Panc1 (cell line): ENCODE results near the gene KPTN. TPM values are rescaled to one million over a fixed set of nuclear protein-coding genes. Genes with fewer than 3 reads are reported as not detected.

Source experiments
- ATAC-seq: fragments of 200-7000 bp; cut with Tn5 transposase; 2 replicates; pipeline ENCODE4 v1.9.1; 2020; ENCODE audit warnings: mild to moderate bottlenecking, moderate library complexity
- BruUV-seq: library from RNA; stranded (reverse); fragments of 400-500 nt; replicated peaks from 2 replicates; lab custom pipeline; 2021; lab: Mats Ljungman, UMichigan
- CTCF ChIA-PET: fragments of 300-600 bp; sonication (Branson Sonifier 250); formaldehyde crosslinking; loops from one replicate; lab custom pipeline; 2022; ENCODE audit warnings: antibody characterized with exemption; lab: Charles Lee
- POLR2A ChIA-PET: fragments of 300-600 bp; sonication (Branson Sonifier 250); formaldehyde crosslinking; loops from one replicate; lab custom pipeline; 2022; ENCODE audit warnings: antibody characterized with exemption; lab: Charles Lee
- DNase-seq: peaks from one replicate; pipeline ENCODE4 v3.0.0-alpha.2; 2010; ENCODE audit warnings: low read depth, low spot score
- H3K27ac ChIP-seq: 2 replicates; pipeline ENCODE4 v1.5.1; 2011; ENCODE audit warnings: mild to moderate bottlenecking, low read length, inconsistent platforms
- H3K27me3 ChIP-seq: fragments of 200-500 bp; sonication (Bioruptor generic); 2 replicates; pipeline ENCODE4 v1.6.0; 2014; ENCODE audit warnings: low read length, inconsistent platforms; ENCODE audit not compliant: control insufficient read depth, insufficient read depth
- H3K36me3 ChIP-seq: fragments of 200-500 bp; sonication (Bioruptor generic); 2 replicates; pipeline ENCODE4 v1.5.1; 2014; ENCODE audit warnings: inconsistent platforms, mild to moderate bottlenecking, low read length, moderate library complexity; ENCODE audit not compliant: control insufficient read depth, insufficient read depth
- H3K4me1 ChIP-seq: 2 replicates; pipeline ENCODE4 v1.5.1; 2011; ENCODE audit warnings: inconsistent platforms, mild to moderate bottlenecking, low read length, moderate library complexity; ENCODE audit not compliant: control insufficient read depth, insufficient read depth
- H3K4me3 ChIP-seq, 2 experiments: 2 replicates each; pipeline ENCODE4 v1.5.1; 2011 to 2012; ENCODE audit warnings: low read depth in 2 of 2, low read length in 2 of 2, mild to moderate bottlenecking in 2 of 2, inconsistent platforms in 1 of 2, moderate library complexity in 1 of 2
- H3K9me3 ChIP-seq: fragments of 200-500 bp; sonication (Bioruptor generic); 2 replicates; pipeline ENCODE4 v1.5.1; 2014; ENCODE audit warnings: low read depth, mild to moderate bottlenecking, inconsistent platforms, low read length, moderate library complexity; ENCODE audit not compliant: control insufficient read depth, insufficient read depth
- CTCF ChIP-seq: fragments of 450-650 bp; IDR thresholded peaks from 2 replicates; pipeline ENCODE4 v1.5.1; 2017; ENCODE audit warnings: mild to moderate bottlenecking
- POLR2AphosphoS5 ChIP-seq: IDR thresholded peaks from 2 replicates; pipeline ENCODE4 v1.6.1; 2012; ENCODE audit warnings: mild to moderate bottlenecking, low read depth, low read length, moderate library complexity
- REST ChIP-seq, 2 experiments: IDR thresholded peaks; 2 replicates each; pipeline ENCODE4 v1.6.1; 2011 to 2012; ENCODE audit warnings: low read depth in 2 of 2, control low read depth in 1 of 2, low read length in 1 of 2, mild to moderate bottlenecking in 1 of 2, moderate library complexity in 1 of 2; ENCODE audit not compliant: insufficient read depth in 1 of 2
- SIN3A ChIP-seq: IDR thresholded peaks from 2 replicates; pipeline ENCODE4 v1.6.1; 2012; ENCODE audit warnings: low read depth, mild to moderate bottlenecking, low read length, moderate library complexity, borderline replicate concordance; ENCODE audit not compliant: insufficient read depth
- TCF7L2 ChIP-seq: IDR thresholded peaks from 2 replicates; pipeline ENCODE4 v1.6.1; 2011; ENCODE audit warnings: mild to moderate bottlenecking, low read depth, low read length, inconsistent platforms
- in situ Hi-C: cut with HindIII; loops from 2 replicates; pipeline ENCODE4 v1.10.0; 2016; ENCODE audit warnings: low sequenced_read_pairs, low pct_unique_long_range_greater_than_20kb
- intact Hi-C: fragments of 100-400 bp; cut with micrococcal nuclease; formaldehyde crosslinking; loops from one replicate; pipeline ENCODE4 v1.10.0; 2022; ENCODE audit not compliant: unreplicated experiment
- total RNA-seq: library from RNA; stranded (reverse); gene quantifications from one replicate; pipeline ENCODE4 v1.2.1, GENCODE V29; 2021; ENCODE audit not compliant: unreplicated experiment

The KPTN gene
- total RNA-seq, 1 experiment from 2014 or later, result 26.5 TPM

- Histone ChIP-seq H3K4me3 (no peak overlapping the region), H3K4me1 (no peaks in the 10 kb centered on the region; the same call in 1 of the 2 replicates), H3K36me3 (no peaks in the 10 kb centered on the region), H3K27me3 (no peaks in the 10 kb centered on the region; the same call in 1 of the 2 replicates), H3K9me3 (no peaks in the 10 kb centered on the region), H3K27ac (no peak overlapping the region)
- no peak for TF ChIP-seq POLR2AphosphoS5
- no peak for TF ChIP-seq CTCF
- TF ChIP-seq SIN3A, result no peak
- no peak for TF ChIP-seq TCF7L2
- TF ChIP-seq REST (IDR thresholded peaks at IDR 0.05; ENCODE audit: insufficient read depth in 1 of 2, low read depth in 2 of 2, low read length in 1 of 2), result no peak
- DNase-seq (no peak), ATAC-seq (no peak)
- intact Hi-C loops (no loop called here), in situ Hi-C loops (no loop called here)
- no TSS peak for BruUV-seq
- ChIA-PET CTCF (interaction anchor here (0.6 kb wide), 1 partner anchor 636 kb away, joined by 6 read pairs; no protein-coding TSS in a partner anchor), POLR2A (no interaction called here)
Measured at GRCh38 chr19:47464675-47465419, 19.2 kb downstream of the KPTN start.

GRCh38 chr19:47461876-47462275 lies 22.1 kb downstream of the KPTN start:
- BruUV-seq, result no TSS peak
- no peak for ATAC-seq
- no peak for TF ChIP-seq SIN3A
- TF ChIP-seq CTCF, result no peak
- no peak for TF ChIP-seq POLR2AphosphoS5
- Histone ChIP-seq H3K36me3 (no peaks in the 10 kb centered on the region), H3K27ac (no peak overlapping the region), H3K9me3 (no peaks in the 10 kb centered on the region), H3K4me3 (no peak overlapping the region), H3K4me1 (no peaks in the 10 kb centered on the region), H3K27me3 (peaks cover 5% of the 10 kb centered on the region; the same call in 1 of the 2 replicates)
- intact Hi-C loops, result no loop called here
- POLR2A ChIA-PET, result no interaction called here
- DNase-seq, result no peak
- in situ Hi-C loops, result no loop called here
- CTCF ChIA-PET, result no interaction called here
